Activated naive CD4-positive, alpha-beta T cell treated with anti-CD3 and anti-CD28 coated beads, Interleukin-2, amount 10 ng/mL, durations not matched to agents 7 days and 5 days (primary cell): ENCODE measurements around the gene BCOR.

Experiments used
- CTCF ChIA-PET: fragments of 350-600 bp; sonication (Branson Sonifier 250); formaldehyde crosslinking; loops from one replicate; lab custom pipeline; 2021; ENCODE audit warnings: antibody characterized with exemption; lab: Charles Lee
- DNase-seq: peaks from one replicate; pipeline ENCODE4 v3.0.0-alpha.2; 2020
- H3K27ac Mint-ChIP-seq: one replicate; pipeline ENCODE4 v1.8.0; 2021; ENCODE audit warnings: mild to moderate bottlenecking, moderate library complexity, mixed read lengths
- H3K27me3 Mint-ChIP-seq: one replicate; pipeline ENCODE4 v1.8.0; 2021; ENCODE audit warnings: mild to moderate bottlenecking, mixed read lengths
- H3K36me3 Mint-ChIP-seq: one replicate; pipeline ENCODE4 v1.8.0; 2021; ENCODE audit warnings: mixed read lengths
- H3K4me1 Mint-ChIP-seq: one replicate; pipeline ENCODE4 v1.8.0; 2021; ENCODE audit warnings: mixed read lengths
- H3K4me3 Mint-ChIP-seq: one replicate; pipeline ENCODE4 v1.8.0; 2021; ENCODE audit warnings: mild to moderate bottlenecking, moderate library complexity, mixed read lengths
- H3K9me3 Mint-ChIP-seq: one replicate; pipeline ENCODE4 v1.8.0; 2021; ENCODE audit warnings: mixed read lengths

The BCOR gene

DNA sequence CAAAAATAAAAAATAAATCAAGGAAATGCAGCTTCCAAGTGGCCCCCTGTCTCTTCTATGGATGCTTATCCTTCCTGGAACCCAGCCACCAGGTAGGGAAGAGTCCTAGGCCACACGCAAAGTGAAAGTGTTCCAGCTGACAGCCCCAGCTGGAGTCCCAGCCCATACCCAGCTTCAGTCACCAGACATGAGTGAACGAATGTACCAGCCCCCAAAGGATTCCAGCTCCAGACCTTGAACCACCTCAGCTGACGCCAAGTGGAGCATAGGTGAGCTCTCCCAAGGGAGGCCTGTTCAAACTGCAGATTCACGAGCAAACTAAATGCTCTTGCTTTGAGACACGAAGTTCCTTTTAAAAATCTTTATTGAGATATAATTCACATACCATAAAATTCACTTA is 62.0 kb downstream of the BCOR start:
- no peak overlapping the region for H3K4me3 Mint-ChIP-seq
- CTCF ChIA-PET = no interaction called here

DNA sequence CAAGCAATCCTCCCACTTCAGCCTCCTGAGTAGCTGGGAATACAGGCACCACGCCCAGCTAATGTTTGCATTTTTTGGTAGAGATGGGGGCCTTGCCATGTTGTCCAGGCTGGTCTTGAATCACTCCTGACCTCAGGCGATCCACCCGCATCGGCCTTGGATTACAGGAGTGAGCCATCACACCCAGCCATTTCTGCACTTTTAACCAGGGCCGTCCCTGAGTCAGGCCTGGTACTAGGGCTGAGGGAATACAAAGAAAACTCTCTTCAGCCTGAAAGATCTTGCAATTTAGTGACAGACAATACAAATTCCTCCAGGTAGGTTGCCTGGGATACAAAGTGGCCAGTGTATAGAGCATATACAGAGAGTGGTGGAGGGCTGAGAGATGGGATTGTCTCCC is 65.8 kb downstream of the BCOR start:
- Mint-ChIP-seq H3K27me3 (no peaks in the 10 kb centered on the region), H3K4me1 (peaks cover 2% of the 10 kb centered on the region), H3K9me3 (no peaks in the 10 kb centered on the region), H3K4me3 (no peak overlapping the region), H3K36me3 (no peaks in the 10 kb centered on the region), H3K27ac (peak overlapping the region; percentile 33)
- DNase-seq = no peak
- CTCF ChIA-PET = interaction anchor here (0.7 kb wide), 1 partner anchor 361 kb away, joined by 3 read pairs; no protein-coding TSS in a partner anchor

More for the DNA sequence above, 62.0 kb downstream of the BCOR start:
- peaks cover 12% of the 10 kb centered on the region for H3K4me1 Mint-ChIP-seq
- no peak for DNase-seq
- no peaks in the 10 kb centered on the region for H3K27me3 Mint-ChIP-seq
- H3K27ac Mint-ChIP-seq = no peak overlapping the region
- H3K9me3 Mint-ChIP-seq = no peaks in the 10 kb centered on the region
- no peaks in the 10 kb centered on the region for H3K36me3 Mint-ChIP-seq

DNA sequence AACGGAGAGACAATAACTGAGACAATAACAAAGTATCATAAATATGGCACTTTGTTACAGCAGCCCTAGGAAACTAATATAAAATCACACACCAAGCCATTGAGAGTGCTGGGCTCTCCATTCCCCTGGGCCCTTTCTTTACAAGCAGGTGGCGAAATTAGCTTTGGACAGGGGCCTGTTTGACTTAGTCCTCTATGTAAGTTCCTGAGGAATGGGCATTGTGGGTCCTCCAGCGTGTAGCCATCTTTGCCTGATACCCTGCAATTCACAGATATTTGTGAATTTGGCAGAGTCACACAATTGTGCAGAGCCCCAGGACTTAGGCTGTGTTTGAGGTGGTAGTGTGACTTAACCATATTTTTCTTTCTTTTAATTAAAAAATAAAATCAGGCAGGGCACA is 67.6 kb downstream of the BCOR start:
- Mint-ChIP-seq H3K9me3 (no peaks in the 10 kb centered on the region), H3K4me1 (peaks cover 7% of the 10 kb centered on the region), H3K4me3 (no peak overlapping the region), H3K27ac (no peak overlapping the region), H3K27me3 (peaks cover 3% of the 10 kb centered on the region), H3K36me3 (no peaks in the 10 kb centered on the region)
- no peak for DNase-seq
- CTCF ChIA-PET = no interaction called here

DNA sequence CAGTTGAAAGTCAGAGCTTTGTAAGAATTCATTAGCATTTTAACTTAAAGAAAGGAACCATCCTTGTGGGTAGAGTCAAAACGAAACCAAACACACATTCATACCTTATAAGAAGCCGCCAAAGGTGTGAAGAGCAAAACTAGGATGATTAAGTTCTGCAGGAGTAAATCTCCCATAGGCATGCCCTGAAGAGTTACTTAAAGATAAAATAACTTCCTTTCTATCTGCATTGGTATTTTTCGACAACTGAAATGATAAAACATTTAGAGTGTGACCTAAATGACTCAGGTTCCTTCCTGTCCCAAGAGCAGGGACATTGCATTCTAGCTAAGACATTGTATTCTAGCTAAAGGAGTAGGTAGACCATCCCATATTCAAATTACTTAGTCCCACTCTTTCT is 75.3 kb downstream of the BCOR start:
- no peak for DNase-seq
- CTCF ChIA-PET = interaction anchor here (2.2 kb wide), 1 partner anchor 9 kb away, joined by 5 read pairs; no protein-coding TSS in a partner anchor
- peak overlapping the region; percentile 24 for H3K27ac Mint-ChIP-seq
- no peaks in the 10 kb centered on the region for H3K9me3 Mint-ChIP-seq
- H3K27me3 Mint-ChIP-seq = peaks cover 3% of the 10 kb centered on the region
- H3K36me3 Mint-ChIP-seq = no peaks in the 10 kb centered on the region
- H3K4me3 Mint-ChIP-seq = no peak overlapping the region
- peaks cover 24% of the 10 kb centered on the region for H3K4me1 Mint-ChIP-seq

DNA sequence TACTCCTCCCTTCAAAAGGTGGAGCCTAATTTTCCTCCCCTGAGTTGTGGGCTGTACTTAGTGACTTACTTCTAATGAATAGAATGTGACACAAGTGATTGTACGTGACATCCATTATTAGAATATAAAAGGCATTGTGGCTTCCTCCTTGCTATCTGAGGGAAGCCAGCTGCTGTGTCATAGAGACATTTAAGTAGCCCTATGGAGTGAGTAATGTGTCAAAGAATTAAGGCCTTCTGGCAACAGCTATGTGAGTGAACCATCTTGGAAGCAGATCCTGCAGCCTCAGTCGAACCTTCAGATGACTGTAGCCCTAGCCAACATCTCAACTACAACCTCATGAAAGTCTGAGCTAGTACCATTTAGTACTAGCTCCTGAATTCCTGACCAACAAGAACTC is 76.1 kb downstream of the BCOR start:
- no peaks in the 10 kb centered on the region for H3K36me3 Mint-ChIP-seq
- peaks cover 3% of the 10 kb centered on the region for H3K27me3 Mint-ChIP-seq
- DNase-seq = no peak
- H3K4me3 Mint-ChIP-seq = no peak overlapping the region
- no peak overlapping the region for H3K27ac Mint-ChIP-seq
- CTCF ChIA-PET = interaction anchor here (2.2 kb wide), 1 partner anchor 8 kb away, joined by 5 read pairs; no protein-coding TSS in a partner anchor
- no peaks in the 10 kb centered on the region for H3K9me3 Mint-ChIP-seq
- H3K4me1 Mint-ChIP-seq = peaks cover 19% of the 10 kb centered on the region

DNA sequence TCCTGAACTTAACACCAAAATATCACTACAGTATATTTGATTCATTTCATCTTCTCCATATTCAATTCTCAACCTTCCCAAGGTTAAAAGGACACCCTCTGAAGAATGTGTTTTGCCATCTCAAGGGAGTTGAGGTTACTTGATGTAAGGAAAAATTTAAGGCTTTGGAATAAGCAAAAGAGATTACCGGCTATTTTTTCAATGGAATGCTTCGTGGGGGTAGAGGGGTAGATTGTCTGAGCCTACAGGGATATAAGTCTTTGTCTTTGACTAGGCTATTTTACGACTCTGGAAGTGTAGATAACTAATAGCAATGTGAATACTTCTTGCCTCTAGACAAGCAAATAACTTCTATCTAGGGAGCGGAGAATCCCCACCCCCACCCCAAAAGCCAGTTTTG is 78.2 kb downstream of the BCOR start:
- CTCF ChIA-PET = no interaction called here
- H3K27me3 Mint-ChIP-seq = no peaks in the 10 kb centered on the region
- DNase-seq = no peak
- H3K4me1 Mint-ChIP-seq = peaks cover 17% of the 10 kb centered on the region
- peaks cover 3% of the 10 kb centered on the region for H3K9me3 Mint-ChIP-seq
- no peak overlapping the region for H3K27ac Mint-ChIP-seq
- H3K36me3 Mint-ChIP-seq = peaks cover 2% of the 10 kb centered on the region
- H3K4me3 Mint-ChIP-seq = no peak overlapping the region

DNA sequence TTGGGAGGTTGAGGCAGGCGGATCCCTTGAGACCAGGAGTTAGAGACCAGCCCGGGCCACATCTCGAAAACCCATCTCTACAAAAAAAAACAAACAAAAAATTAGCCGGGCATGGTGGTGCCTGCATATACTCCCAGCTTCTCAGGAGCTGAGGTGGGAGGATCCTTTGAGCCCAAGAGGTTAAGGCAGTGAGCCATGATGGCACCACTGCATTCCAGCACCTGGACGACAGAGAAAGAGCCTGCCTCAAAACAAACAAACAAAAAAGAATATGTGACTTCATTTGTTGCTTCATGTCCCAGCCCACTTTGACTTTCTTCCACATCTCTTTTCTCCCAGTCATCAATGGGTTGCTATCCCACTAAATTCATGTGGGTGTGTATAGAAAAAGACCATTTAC is 79.7 kb downstream of the BCOR start:
- Mint-ChIP-seq H3K4me3 (no peak overlapping the region), H3K36me3 (peaks cover 2% of the 10 kb centered on the region), H3K27me3 (peaks cover 4% of the 10 kb centered on the region), H3K4me1 (peaks cover 20% of the 10 kb centered on the region), H3K27ac (no peak overlapping the region), H3K9me3 (peaks cover 3% of the 10 kb centered on the region)
- CTCF ChIA-PET = no interaction called here
- DNase-seq = no peak

DNA sequence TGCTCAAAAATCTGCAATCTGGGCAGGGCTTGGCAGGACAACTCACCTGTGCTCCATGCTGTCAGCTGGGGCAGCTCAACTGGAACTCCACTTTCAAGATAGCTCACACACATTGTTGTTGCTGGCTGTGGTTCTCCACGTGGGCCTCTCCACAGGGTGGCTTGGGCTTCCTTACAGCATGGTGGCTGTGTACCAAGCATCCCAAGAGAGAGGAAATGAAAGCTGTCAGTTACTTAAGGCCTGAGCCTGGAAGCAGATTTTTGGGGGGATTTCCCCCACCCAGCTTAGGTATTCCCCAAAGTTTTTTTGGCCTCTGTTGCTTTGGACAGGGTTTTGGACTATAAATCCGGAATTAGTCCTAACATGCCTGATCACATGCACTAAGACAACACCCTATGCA is 81.0 kb downstream of the BCOR start:
- Mint-ChIP-seq H3K27ac (no peak overlapping the region), H3K4me1 (peaks cover 17% of the 10 kb centered on the region), H3K36me3 (peaks cover 2% of the 10 kb centered on the region), H3K27me3 (peaks cover 16% of the 10 kb centered on the region), H3K4me3 (no peak overlapping the region), H3K9me3 (peaks cover 3% of the 10 kb centered on the region)
- no peak for DNase-seq
- CTCF ChIA-PET = no interaction called here

DNA sequence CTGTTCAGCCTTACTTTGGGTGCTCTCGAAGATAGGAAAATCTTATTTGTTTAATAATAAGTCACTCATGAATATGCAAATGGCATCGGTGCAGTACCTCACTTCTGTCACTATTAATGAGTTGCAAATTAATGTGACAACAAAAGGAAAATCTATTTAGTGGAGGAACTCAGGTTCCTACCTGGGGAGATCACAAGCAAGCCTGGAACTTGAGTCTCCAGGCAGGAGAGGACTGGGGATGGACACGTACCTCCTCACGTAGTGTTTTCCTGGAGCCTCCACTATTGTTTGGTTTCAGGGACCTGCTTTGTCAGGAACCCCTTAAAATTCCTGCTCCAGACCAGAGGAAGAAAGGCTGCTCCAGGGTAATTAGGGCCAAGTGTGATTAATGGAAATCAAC is 82.1 kb downstream of the BCOR start:
- no peak for DNase-seq
- Mint-ChIP-seq H3K4me3 (no peak overlapping the region), H3K27ac (no peak overlapping the region), H3K4me1 (peaks cover 20% of the 10 kb centered on the region), H3K27me3 (peaks cover 23% of the 10 kb centered on the region), H3K36me3 (peaks cover 2% of the 10 kb centered on the region), H3K9me3 (peaks cover 3% of the 10 kb centered on the region)
- CTCF ChIA-PET = no interaction called here

DNA sequence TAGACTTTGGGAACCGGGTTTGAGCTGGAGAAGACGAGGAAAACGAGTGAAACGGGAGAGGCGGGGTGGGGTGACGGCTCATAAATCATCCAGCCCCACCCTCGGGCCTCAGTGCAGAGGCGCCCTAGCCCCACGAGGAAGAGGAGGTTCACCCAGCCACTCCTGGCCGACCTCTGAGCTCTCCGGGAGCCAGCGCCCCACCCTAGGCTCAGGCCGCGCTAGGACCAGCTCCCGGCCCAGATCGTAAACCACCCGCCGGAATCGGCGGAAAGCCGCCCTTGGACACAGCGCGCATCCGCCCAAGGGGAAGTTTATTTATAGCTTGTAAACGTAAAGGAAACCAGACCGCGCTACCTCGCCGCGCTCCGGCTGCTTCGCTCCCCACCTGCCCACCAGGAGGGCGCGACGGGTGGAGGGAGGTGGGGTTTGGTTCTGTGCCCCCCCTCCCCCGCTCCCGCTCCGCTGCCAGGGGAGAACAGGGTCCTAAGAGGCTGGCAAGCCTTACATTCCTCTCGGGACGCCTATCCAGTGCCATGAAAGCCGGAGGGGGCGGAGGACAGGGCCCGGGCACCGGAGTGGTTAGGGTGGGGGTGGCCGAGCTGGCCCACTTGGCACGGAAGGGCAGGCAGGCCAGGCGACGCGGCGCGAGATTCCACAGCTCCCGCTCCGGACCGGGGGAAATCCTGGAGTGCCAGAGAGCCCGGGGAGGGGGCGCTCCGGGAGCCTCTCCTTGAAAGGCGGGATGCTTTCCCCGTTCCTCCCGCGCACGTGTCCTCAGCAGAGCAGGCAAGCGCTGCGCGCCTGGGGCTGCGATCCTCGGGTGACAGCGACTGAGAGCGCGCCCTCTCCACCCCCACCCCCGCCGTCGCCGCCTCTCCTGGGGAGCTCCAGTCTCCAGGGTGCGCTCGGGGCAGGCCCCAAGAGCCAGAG is 84.2 kb downstream of the BCOR start:
- Mint-ChIP-seq H3K4me1 (peaks cover 37% of the 10 kb centered on the region), H3K4me3 (peak overlapping the region; percentile 75), H3K9me3 (peaks cover 3% of the 10 kb centered on the region), H3K36me3 (peaks cover 2% of the 10 kb centered on the region), H3K27me3 (peaks cover 45% of the 10 kb centered on the region), H3K27ac (peak overlapping the region; percentile 84)
- CTCF ChIA-PET = interaction anchor here (1.1 to 1.5 kb wide), 2 partner anchors 9 to 283 kb away, joined by 4 to 5 read pairs; no protein-coding TSS in a partner anchor
- peak; percentile 69 for DNase-seq

DNA sequence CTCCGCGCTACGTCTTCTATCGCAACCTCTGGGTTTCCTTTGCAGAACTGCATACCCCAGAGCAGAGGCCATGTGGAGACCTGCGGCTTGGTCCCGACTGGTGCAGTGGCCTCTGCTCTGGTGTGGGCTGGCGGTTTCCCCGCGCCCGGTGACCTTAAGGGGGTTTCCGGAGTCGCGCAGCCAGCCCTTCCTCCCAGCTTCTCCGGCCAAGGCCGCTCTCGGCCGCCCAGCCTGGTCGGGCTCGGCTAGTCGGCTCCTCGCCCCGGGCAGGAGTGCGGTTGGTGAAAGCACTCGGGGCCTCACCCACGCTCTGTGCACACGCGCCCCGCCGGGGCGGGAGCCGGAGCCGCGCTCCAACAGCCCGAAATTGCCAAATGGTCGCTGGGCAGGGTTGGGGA is 84.9 kb downstream of the BCOR start:
- Mint-ChIP-seq H3K36me3 (peaks cover 2% of the 10 kb centered on the region), H3K4me1 (peaks cover 37% of the 10 kb centered on the region), H3K4me3 (peak overlapping the region; percentile 75), H3K27ac (peak overlapping the region; percentile 84), H3K27me3 (peaks cover 51% of the 10 kb centered on the region), H3K9me3 (peaks cover 3% of the 10 kb centered on the region)
- DNase-seq = no peak
- CTCF ChIA-PET = interaction anchor here (1.1 to 1.5 kb wide), 2 partner anchors 9 to 282 kb away, joined by 4 to 5 read pairs; no protein-coding TSS in a partner anchor

DNA sequence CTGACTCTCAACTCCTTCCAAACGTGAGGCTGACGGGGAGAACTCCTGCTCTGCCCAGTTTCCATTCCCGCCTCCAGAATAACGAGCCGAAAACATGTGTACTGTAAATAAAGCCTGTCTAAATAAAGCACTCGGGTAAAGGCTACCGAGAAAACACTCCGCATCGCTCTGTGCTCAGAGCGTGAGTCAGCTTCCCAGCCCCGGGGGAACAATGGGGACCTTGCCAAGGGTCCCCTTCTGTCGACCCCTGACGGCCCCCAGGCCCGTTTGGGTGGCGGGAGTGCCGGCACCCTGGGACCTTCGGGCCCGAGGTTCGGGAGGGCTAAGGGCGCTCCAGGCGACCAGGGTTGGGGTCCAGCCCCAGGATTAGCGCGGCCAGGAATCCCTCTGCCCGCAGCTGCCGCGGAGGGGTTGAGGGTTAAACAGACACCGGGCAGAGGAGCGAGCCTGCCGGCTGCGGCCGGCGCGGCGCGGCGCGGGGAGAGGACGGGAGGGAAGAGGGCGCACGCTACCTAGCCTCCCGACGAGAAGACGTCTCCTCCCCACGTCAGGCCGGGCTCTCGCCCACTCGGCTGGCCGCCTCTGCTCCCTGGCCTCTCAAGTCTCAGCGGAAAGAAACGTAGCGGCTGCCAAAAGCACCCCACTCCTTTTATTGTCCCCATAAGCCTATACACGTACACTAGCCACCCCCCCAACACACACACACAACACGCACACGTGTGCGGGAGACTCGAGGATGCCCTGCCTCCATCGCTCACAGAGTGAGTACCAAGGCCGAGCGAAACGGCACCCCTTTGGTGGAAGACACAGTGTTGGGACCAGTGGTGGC is 85.5 kb downstream of the BCOR start:
- H3K9me3 Mint-ChIP-seq = peaks cover 3% of the 10 kb centered on the region
- CTCF ChIA-PET = interaction anchor here (0.9 kb wide), 1 partner anchor 280 kb away, joined by 3 read pairs; no protein-coding TSS in a partner anchor
- H3K4me1 Mint-ChIP-seq = peaks cover 42% of the 10 kb centered on the region
- DNase-seq = peak; percentile 32
- peaks cover 2% of the 10 kb centered on the region for H3K36me3 Mint-ChIP-seq
- H3K27me3 Mint-ChIP-seq = peaks cover 56% of the 10 kb centered on the region
- peak overlapping the region; percentile 28 for H3K4me3 Mint-ChIP-seq
- no peak overlapping the region for H3K27ac Mint-ChIP-seq

DNA sequence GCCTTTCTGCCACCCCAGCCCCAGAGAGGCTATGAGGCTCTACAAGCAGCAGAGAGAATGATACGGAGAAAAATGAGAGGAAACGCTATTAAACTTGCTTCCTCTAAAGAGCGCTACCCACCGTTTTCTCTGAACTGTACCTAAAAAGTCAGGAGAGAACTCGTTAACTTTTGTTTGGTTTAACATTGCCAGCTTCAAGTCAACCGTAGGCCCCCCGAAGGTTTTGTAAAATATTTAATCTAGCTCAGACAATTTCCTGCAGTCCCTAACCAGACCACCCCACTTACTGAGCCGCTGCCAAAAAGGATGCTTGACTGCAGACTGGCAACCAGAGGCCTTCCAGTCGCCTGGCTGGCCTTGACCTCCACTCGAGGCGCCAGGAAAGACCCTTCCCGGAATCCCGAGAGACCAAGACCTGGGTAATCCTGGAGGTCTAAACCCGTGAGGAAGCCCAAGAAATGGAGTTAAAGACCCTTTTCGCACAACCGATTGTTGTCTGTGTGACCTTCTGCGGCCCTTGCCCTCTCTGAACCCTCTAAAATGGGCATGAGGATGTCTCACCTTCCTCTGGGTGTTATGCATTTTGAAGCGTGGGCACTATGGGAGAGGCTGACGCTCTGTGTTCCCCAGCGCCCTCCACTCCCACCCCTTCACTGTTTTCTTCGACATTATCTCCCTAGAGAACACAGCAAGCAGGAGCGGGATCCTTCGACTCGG is 86.3 kb downstream of the BCOR start:
- DNase-seq = no peak
- no peak overlapping the region for H3K27ac Mint-ChIP-seq
- peaks cover 3% of the 10 kb centered on the region for H3K9me3 Mint-ChIP-seq
- CTCF ChIA-PET = interaction anchor here (0.9 to 2.1 kb wide), 2 partner anchors 58 to 279 kb away, joined by 3 to 6 read pairs; no protein-coding TSS in a partner anchor
- peaks cover 64% of the 10 kb centered on the region for H3K27me3 Mint-ChIP-seq
- no peak overlapping the region for H3K4me3 Mint-ChIP-seq
- peaks cover 47% of the 10 kb centered on the region for H3K4me1 Mint-ChIP-seq
- peaks cover 2% of the 10 kb centered on the region for H3K36me3 Mint-ChIP-seq
